OCI-LY7 (cell line): ENCODE results near the gene PIEZO2. TPM values are rescaled to one million over a fixed set of nuclear protein-coding genes. Genes with fewer than 3 reads are reported as not detected.

Experiments used
- BruUV-seq: library from RNA; stranded (reverse); fragments of 400-500 nt; replicated peaks from 2 replicates; lab custom pipeline; 2021; lab: Mats Ljungman, UMichigan
- CTCF ChIA-PET: fragments of 300-600 bp; sonication (Branson Sonifier 250); formaldehyde crosslinking; loops from one replicate; lab custom pipeline; 2022; ENCODE audit warnings: antibody characterized with exemption; ENCODE audit not compliant: unreplicated experiment; lab: Charles Lee
- POLR2A ChIA-PET: fragments of 300-600 bp; sonication (Branson Sonifier 250); formaldehyde crosslinking; loops from one replicate; lab custom pipeline; 2022; ENCODE audit warnings: antibody characterized with exemption; lab: Charles Lee
- DNase-seq: peaks from one replicate; pipeline ENCODE4 v3.0.0-alpha.2; 2015; ENCODE audit warnings: low spot score
- H2AFZ ChIP-seq: fragments of 200-600 bp; sonication (generic), shearing (Covaris generic); 2 replicates; pipeline ENCODE4 v1.6.1; 2014; ENCODE audit warnings: mild to moderate bottlenecking, antibody characterized with exemption, low read length, moderate library complexity
- H3K27ac ChIP-seq: fragments of 200-600 bp; sonication (generic); 2 replicates; pipeline ENCODE4 v1.5.1; 2014; ENCODE audit warnings: mixed run types, low read depth, mild to moderate bottlenecking, moderate library complexity, low read length, inconsistent platforms; ENCODE audit not compliant: poor library complexity, severe bottlenecking
- H3K36me3 ChIP-seq: fragments of 200-600 bp; sonication (generic); 2 replicates; pipeline ENCODE4 v1.6.1; 2014; ENCODE audit warnings: mild to moderate bottlenecking, antibody characterized with exemption, low read length, moderate library complexity, mixed read lengths; ENCODE audit not compliant: insufficient read depth
- H3K4me1 ChIP-seq: fragments of 200-600 bp; sonication (generic); 2 replicates; pipeline ENCODE4 v1.5.1; 2014; ENCODE audit warnings: mild to moderate bottlenecking, low read length; ENCODE audit not compliant: insufficient read depth, poor library complexity, severe bottlenecking
- H3K4me2 ChIP-seq: fragments of 200-600 bp; sonication (generic); 2 replicates; pipeline ENCODE4 v1.6.1; 2014; ENCODE audit warnings: mild to moderate bottlenecking, low read length
- H3K4me3 ChIP-seq: fragments of 200-600 bp; sonication (generic); 2 replicates; pipeline ENCODE4 v1.5.1; 2014; ENCODE audit warnings: mild to moderate bottlenecking, low read depth, low read length; ENCODE audit not compliant: poor library complexity, severe bottlenecking
- H3K79me2 ChIP-seq: fragments of 200-600 bp; sonication (generic); 2 replicates; pipeline ENCODE4 v1.6.1; 2016; ENCODE audit warnings: low read depth, mild to moderate bottlenecking, low read length, moderate library complexity, mixed read lengths; ENCODE audit not compliant: insufficient read depth
- H3K9me2 ChIP-seq: fragments of 200-600 bp; sonication (generic); 2 replicates; pipeline ENCODE4 v1.6.1; 2016; ENCODE audit warnings: mild to moderate bottlenecking, low read length, mixed read lengths; ENCODE audit not compliant: insufficient read depth
- H3K9me3 ChIP-seq: fragments of 200-600 bp; sonication (generic); 2 replicates; pipeline ENCODE4 v1.6.1; 2014; ENCODE audit warnings: mild to moderate bottlenecking, mixed run types, low read length, mixed read lengths
- H4K20me1 ChIP-seq: fragments of 200-600 bp; sonication (generic); 2 replicates; pipeline ENCODE4 v1.6.1; 2014; ENCODE audit warnings: mild to moderate bottlenecking, antibody characterized with exemption, low read length, moderate library complexity, mixed read lengths; ENCODE audit not compliant: insufficient read depth
- CTCF ChIP-seq: fragments of 200-600 bp; sonication (generic); conservative IDR thresholded peaks from 2 replicates; pipeline ENCODE4 v1.5.1; 2014; ENCODE audit warnings: mild to moderate bottlenecking, antibody characterized with exemption, low read length, moderate library complexity, mixed read lengths
- EZH2phosphoT487 ChIP-seq: fragments of 200-600 bp; sonication (generic); IDR thresholded peaks from 2 replicates; pipeline ENCODE4 v1.6.1; 2018; ENCODE audit warnings: low read depth, borderline replicate concordance, mild to moderate bottlenecking, mixed run types, antibody characterized with exemption, low read length, moderate library complexity, mixed read lengths
- intact Hi-C: fragments of 100-400 bp; cut with micrococcal nuclease; formaldehyde crosslinking; loops from one replicate; pipeline ENCODE4 v1.10.0; 2022; ENCODE audit not compliant: unreplicated experiment
- total RNA-seq, 2 experiments: library from RNA; depleted of rRNA in 1 of 2; stranded (reverse); fragments of >200 nt in 1 of 2; shearing (Covaris generic) in 1 of 2; gene quantifications; 2 replicates each; pipeline ENCODE4 v1.2.3, GENCODE V29; 2014 to 2022

The PIEZO2 gene
- total RNA-seq, 2 experiments from 2014 or later: 0.95 to 3.3 TPM

GRCh38 chr18:10726198-10727068, 422.9 kb downstream of the PIEZO2 start:
- no peaks in the 10 kb centered on the region for H3K36me3 ChIP-seq
- H3K79me2 ChIP-seq: no peaks in the 10 kb centered on the region
- ChIA-PET CTCF (no interaction called here), POLR2A (no interaction called here)
- no peak overlapping the region for H3K4me2 ChIP-seq
- TF ChIP-seq CTCF (no peak), EZH2phosphoT487 (no peak)
- no peak overlapping the region for H3K27ac ChIP-seq
- H2AFZ ChIP-seq: no peak overlapping the region
- no TSS peak for BruUV-seq
- no peaks in the 10 kb centered on the region for H4K20me1 ChIP-seq
- no peak for DNase-seq
- H3K4me1 ChIP-seq: no peaks in the 10 kb centered on the region
- no peaks in the 10 kb centered on the region for H3K9me2 ChIP-seq
- no peak overlapping the region for H3K4me3 ChIP-seq
- intact Hi-C loops: no loop called here
- H3K9me3 ChIP-seq: no peaks in the 10 kb centered on the region

GRCh38 chr18:10724666-10725065, 424.7 kb downstream of the PIEZO2 start:
- Histone ChIP-seq H3K4me1 (no peaks in the 10 kb centered on the region), H3K36me3 (no peaks in the 10 kb centered on the region), H4K20me1 (no peaks in the 10 kb centered on the region), H3K27ac (no peak overlapping the region), H3K4me2 (no peak overlapping the region), H2AFZ (no peak overlapping the region), H3K9me2 (no peaks in the 10 kb centered on the region), H3K9me3 (no peaks in the 10 kb centered on the region), H3K4me3 (no peak overlapping the region), H3K79me2 (no peaks in the 10 kb centered on the region)
- no TSS peak for BruUV-seq
- ChIA-PET CTCF (no interaction called here), POLR2A (no interaction called here)
- no peak for DNase-seq
- intact Hi-C loops: no loop called here
- no peak for TF ChIP-seq CTCF
- TF ChIP-seq EZH2phosphoT487: no peak

GRCh38 chr18:10723496-10723895, 425.9 kb downstream of the PIEZO2 start:
- H3K9me3 ChIP-seq: no peaks in the 10 kb centered on the region
- H4K20me1 ChIP-seq: no peaks in the 10 kb centered on the region
- H3K4me1 ChIP-seq: no peaks in the 10 kb centered on the region
- no TSS peak for BruUV-seq
- no peak overlapping the region for H3K27ac ChIP-seq
- no peak for TF ChIP-seq EZH2phosphoT487
- TF ChIP-seq CTCF: no peak
- no peaks in the 10 kb centered on the region for H3K79me2 ChIP-seq
- DNase-seq: no peak
- H3K4me3 ChIP-seq: no peak overlapping the region
- ChIA-PET POLR2A (interaction anchor here (0.6 kb wide), 1 partner anchor 15 kb away, joined by 3 read pairs; no protein-coding TSS in a partner anchor), CTCF (no interaction called here)
- intact Hi-C loops: no loop called here
- no peaks in the 10 kb centered on the region for H3K36me3 ChIP-seq
- no peak overlapping the region for H2AFZ ChIP-seq
- H3K4me2 ChIP-seq: no peak overlapping the region
- no peaks in the 10 kb centered on the region for H3K9me2 ChIP-seq
